H7 (cell line): ENCODE measurements around the gene WDR93. TPM values are rescaled to one million over a fixed set of nuclear protein-coding genes. Genes with fewer than 3 reads are reported as not detected.
A peak's percentile ranks its signal among the peaks of the same experiment; 100 is the strongest.

Experiments
- DNase-seq: peaks from one replicate; pipeline ENCODE4 v3.0.0; 2012
- H3K27me3 ChIP-seq: 2 replicates; pipeline ENCODE4 v1.6.0; 2011; ENCODE audit warnings: mild to moderate bottlenecking, low read length; ENCODE audit not compliant: control insufficient read depth, insufficient read depth
- H3K36me3 ChIP-seq: replicated peaks from 2 replicates; pipeline ENCODE4 v1.5.1; 2011; ENCODE audit warnings: low read length; ENCODE audit not compliant: control insufficient read depth, insufficient read depth
- H3K4me3 ChIP-seq: 2 replicates; pipeline ENCODE4 v1.5.1; 2011; ENCODE audit warnings: low read depth, mild to moderate bottlenecking, control low read depth, low read length, moderate library complexity; ENCODE audit not compliant: insufficient read depth
- total RNA-seq: library from RNA; depleted of rRNA; stranded (reverse); fragments of >200 nt; shearing (Covaris generic); gene quantifications from 2 replicates; pipeline ENCODE4 v1.2.3, GENCODE V29; 2014; rRNA removed

The WDR93 gene
- not detected in 2 replicates for total RNA-seq

DNA sequence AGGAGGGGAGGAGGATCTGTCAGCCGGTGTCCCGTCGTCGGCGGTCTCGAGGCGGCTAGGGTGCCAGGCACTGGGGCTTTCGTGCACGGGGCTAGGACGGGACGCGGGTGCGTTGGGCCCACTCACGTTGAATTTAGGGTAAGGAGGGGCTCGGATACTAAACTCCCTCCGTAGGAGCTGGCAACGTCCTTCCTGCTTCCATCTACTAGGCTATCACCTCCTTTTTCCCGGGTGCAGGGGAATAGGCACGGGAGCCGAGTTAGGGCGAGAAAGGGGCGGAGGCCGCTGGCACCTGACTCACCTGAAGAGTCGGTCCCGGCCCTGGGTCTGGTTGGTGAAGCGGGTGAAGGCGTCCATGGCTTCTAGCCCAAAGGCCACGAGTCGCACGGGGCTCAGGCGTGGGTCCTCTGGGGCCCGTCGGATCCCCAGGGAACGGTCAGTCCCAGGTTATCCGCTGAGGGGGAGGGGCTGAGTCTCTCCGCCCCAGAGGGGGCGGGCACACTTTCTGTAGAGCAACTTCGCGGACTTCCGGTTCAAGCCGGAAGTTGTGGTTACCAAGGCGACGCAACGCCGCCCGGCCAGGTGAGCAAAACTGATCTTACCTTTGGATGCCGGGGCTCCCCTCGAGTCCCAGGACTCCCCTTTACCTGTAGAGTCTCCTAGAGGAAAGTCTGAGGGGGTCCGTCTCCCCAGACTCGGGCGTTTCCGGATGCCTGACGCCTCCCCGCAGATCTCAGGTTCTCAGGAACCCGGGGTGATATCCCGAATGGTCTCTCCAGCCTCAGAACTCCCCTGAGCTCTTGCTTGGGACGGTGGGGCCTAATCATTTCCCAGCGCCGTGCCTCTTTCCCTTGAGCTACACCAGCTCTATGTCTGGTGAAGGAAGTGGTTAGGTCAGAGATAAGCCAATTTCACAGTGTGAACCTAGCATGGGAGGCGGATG, at the start of gene WDR93, which contains the start of gene PEX11A:
WDR93 (plus strand) TSS at position 536 of the 943 bp plus-strand sequence. CDS start 10,936 bp downstream, outside the sequence.
PEX11A (minus strand) TSS at position 479 of the 943 bp plus-strand sequence; CDS start at position 357, 122 bp downstream.
- H3K27me3 ChIP-seq: no peaks in the 10 kb centered on the region; the same call in 1 of the 2 replicates

DNA sequence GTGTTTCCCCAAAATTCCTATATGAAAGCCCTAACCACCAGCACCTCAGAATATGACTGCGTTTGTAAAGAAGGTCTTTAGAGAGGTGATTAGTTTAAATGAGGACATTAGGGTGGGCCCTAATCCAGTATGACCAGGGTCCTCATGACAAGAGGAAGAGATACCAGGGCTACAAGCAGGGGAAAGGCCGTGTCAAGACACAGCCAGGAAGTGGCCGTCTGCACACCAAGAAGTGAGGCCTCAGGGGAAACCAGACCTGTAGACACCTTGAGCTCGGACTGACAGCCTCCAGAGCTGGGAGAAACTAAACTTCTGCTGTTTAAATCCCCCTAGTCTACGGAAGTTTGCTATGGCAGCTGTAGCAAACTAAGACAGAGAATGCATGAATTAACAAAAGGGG, 49.6 kb upstream of the WDR93 start:
- peaks cover 10% of the 10 kb centered on the region for H3K36me3 ChIP-seq
- H3K4me3 ChIP-seq: no peak overlapping the region
- H3K27me3 ChIP-seq: no peaks in the 10 kb centered on the region
- DNase-seq: no peak

More for the DNA sequence above, at the start of gene WDR93, which contains the start of gene PEX11A:
- Histone ChIP-seq H3K4me3 (peak within 1 kb of the TSS; percentile 73), H3K36me3 (no peaks in the 10 kb centered on the region)
- DNase-seq: peak; percentile 93

DNA sequence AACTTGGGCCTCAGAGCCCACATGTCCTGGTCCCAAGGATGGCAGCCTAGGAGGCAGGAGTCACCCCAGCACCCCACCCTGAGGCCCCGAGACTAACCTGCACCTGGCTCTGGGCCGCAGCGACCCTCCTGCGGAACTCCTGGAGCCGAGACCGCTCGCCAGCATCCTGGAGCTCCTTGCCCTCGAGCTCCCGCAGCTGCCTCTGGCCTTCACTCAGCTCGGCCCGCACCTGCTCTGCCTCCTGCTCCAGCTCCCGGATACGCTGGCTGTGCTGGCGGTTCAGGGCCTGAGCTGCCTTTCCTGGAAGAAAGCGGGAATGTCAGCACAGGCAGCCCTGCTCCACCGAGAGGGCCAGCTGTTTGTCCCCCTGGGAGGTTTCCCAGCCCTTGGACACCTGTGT, 48.5 kb upstream of the WDR93 start:
- DNase-seq: no peak
- H3K4me3 ChIP-seq: no peak overlapping the region

DNA sequence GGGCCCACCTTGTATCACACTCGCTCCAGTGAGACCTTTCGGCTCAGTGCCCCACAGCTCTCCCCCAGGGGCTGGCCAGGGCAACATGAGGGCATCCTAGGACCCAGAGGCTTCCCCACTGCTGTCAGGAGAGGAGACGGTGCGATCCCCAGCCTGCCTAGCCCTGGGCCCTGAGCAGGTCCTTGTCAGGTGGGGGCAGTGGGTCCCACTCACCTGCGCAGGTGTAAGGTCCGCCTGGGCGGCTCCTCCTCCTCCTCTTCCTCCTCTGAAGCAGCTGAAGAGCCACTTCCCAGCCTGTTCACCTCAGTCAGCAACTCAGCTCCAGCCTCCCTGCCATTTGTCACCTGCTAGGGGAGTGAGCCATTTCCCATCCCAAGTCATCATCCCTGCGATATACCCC, 44.9 kb upstream of the WDR93 start:
- H3K27me3 ChIP-seq: no peaks in the 10 kb centered on the region

More for the DNA sequence above, 48.5 kb upstream of the WDR93 start:
- no peaks in the 10 kb centered on the region for H3K27me3 ChIP-seq
- H3K36me3 ChIP-seq: peaks cover 12% of the 10 kb centered on the region

DNA sequence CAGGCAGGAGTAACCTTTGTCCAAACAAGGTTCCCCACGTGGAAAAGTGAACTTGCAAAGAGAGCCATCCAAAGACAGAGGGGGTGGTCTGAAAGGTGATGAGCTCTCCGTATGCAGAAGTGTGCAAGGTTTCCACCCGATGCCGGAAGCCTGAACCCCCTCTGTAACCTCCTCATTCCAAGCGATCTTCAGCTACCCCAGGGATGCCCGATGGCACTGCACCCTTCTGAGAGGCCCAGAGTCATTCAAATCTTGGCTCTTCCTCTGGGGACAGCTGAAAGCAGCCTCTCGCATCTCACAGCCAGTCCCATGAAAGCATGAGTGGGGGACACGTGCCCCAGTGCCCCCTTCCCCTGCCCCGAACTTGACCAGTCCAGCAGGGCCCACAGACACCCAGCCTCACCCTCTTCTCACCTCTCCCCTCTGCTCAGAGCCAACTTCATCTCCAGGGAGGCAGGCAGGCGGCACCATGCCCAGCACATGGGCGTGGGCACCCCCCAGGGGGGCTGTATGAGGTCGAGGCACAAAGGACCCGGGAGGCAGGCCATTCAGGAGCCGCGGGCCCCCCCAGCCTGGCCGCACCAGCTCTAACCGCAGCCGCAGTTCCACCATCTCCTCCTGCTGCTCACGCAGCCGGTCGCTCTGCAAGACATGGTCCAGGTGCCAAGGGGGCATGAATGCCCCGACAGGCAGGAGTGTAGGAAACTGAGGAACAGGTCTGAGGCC, 44.0 kb upstream of the WDR93 start:
- no peaks in the 10 kb centered on the region for H3K27me3 ChIP-seq
- no peak for DNase-seq
- peaks cover 11% of the 10 kb centered on the region for H3K36me3 ChIP-seq
- no peak overlapping the region for H3K4me3 ChIP-seq

More for the DNA sequence above, 44.9 kb upstream of the WDR93 start:
- H3K4me3 ChIP-seq: no peak overlapping the region
- H3K36me3 ChIP-seq: peaks cover 12% of the 10 kb centered on the region
- DNase-seq: no peak

DNA sequence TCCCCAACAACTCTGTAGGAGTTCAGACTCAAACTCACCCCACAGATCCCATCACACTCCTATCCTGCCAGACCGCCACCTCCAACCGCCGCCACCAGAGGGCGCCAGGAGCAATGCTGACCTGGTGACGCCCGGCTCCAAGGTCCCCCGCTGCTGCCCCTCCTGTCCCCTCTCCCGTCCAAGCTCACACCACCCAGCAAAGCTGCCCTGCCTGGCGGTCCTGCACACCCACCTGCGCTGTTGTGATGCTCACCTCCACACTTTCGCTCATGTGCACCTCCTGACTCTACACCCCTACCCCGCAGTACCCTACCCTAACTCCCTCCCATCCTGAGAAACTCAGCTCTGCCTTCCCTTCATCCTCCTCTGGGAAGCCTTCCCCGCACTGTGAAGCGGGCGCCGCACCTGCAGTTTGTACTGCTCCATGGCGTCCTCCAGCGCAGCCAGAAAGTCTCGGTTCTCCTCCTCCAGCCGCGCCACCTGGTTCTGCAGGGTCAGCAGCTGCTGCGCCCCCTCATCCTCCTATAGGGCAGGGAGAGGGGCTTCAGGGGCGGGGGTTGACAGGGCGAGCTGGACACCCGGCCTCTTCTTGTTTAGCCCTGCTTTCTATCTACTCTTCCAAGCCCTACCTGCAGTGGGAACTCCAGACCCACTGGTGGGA, 43.3 kb upstream of the WDR93 start:
- Histone ChIP-seq H3K4me3 (no peak overlapping the region; the same call in 1 of the 2 replicates), H3K36me3 (peaks cover 9% of the 10 kb centered on the region), H3K27me3 (no peaks in the 10 kb centered on the region)
- DNase-seq: peak; percentile 97

DNA sequence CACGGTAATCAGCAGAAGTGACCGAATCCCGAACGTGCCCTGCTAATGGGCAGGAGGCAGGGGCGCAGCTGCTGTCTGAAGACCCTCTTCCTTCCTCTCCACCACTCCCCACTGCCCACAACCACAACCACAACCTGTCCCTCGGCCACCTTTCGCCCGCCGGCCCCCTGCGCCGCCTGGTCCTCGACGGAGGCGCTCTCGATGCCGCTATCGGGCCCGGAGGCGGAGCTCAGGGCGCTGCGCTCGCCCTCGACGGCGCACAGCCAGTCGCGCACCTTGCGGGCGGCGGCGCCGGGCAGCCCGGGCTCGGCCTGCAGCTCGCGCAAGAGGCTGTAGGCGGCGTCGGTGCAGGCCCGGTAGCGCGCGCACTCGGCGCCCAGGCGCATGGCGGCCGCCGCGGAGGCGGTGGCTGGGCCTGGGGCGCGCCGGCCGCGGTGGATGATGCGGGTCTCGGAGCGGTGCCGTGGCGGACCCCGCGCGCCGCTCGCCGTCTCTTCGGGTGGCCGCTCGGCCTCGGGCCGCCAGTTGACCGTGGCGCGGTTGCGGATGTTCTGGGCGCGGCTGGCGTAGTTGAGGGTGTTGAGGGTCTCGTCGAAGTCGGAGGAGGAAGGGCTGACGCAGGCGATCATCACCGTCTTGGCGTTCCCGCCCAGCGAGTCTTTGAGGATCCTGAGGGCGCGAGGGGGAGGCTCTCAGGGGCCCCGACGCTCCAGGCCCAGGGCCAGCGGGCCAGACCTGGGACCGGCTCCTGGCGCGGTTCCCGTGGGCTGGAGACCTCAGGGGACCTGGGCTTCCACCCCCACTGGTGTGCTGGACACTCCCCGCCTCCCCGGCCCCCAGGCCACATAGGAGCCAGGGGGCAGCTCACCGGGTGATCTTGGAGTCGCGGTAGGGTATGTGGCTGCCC, 42.3 kb upstream of the WDR93 start:
- H3K36me3 ChIP-seq: peaks cover 9% of the 10 kb centered on the region
- H3K27me3 ChIP-seq: no peaks in the 10 kb centered on the region
- no peak for DNase-seq
- H3K4me3 ChIP-seq: no peak overlapping the region

DNA sequence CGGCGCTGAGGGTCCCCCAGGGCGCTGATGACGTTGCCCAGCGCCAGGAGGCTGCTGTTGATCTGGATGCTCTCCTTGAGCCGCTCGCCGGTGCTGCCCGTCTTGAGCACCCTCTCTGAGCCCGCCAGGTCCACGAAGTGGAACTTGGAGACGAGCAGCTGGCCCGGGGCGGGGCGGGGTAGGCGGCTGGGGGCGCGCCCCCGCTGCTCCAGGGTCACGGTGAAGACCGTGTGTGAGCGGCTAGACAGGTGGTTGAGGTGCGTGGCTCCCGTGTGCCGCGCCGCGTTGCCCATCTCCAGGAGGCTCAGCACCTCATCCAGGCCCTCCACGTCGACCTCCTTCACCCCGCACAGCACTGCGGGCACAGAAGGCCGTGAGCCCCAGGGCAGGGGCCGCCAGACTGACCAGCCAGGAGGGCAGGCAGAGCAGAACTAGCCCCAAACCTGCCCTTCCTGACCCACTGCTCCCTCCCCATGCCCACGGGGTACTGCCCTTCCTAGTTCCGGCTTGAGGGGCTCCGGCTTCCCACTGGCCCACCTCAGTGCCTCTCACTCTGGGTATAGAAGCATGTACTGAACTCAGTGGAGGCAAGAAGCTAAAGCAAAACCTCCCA, 41.5 kb upstream of the WDR93 start:
- Histone ChIP-seq H3K36me3 (peaks cover 8% of the 10 kb centered on the region), H3K4me3 (no peak overlapping the region), H3K27me3 (no peaks in the 10 kb centered on the region)
- no peak for DNase-seq

DNA sequence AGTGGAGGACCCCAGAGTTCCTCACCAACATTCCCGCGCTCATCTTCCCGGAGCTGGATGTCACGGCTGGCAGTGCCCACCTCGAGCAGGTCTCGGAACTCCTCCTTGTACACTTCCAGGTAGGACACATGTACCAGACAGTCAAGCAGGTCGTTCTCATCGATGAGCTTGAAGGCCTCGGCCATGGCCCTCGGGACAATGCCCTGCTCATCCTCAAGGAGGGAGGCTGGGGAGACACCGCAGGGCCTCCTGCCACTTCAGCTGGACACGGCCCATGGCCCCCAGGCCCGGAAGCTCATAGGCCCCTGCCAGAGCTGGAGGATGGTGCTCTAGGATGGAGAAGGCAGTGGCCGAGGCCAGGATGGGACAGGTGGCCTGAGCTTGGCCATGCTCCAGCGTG, 40.9 kb upstream of the WDR93 start:
- Histone ChIP-seq H3K36me3 (peaks cover 8% of the 10 kb centered on the region), H3K4me3 (no peak overlapping the region), H3K27me3 (peaks cover under 1% of the 10 kb centered on the region; the same call in 1 of the 2 replicates)
- DNase-seq: no peak

DNA sequence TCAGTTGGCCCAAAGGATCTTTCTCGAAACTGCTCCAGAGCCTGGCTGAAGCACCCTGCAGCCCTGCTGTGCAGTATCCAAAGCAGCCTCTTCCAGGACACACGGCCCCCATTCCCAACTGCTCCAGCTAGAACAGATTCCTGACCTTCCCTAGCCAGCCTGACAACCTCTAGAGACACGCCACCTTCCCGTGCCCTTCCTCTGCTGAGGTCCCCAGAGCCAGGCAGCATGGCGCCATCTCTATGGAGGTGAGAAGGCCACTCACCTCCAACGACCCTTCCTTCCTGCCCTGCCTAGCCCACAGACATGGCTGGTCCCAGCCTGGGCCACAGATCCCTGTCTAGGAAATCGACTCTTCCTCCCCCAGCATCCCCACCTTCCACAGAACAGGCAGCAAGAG, 38.5 kb upstream of the WDR93 start:
- Histone ChIP-seq H3K36me3 (no peaks in the 10 kb centered on the region), H3K27me3 (peaks cover 3% of the 10 kb centered on the region; the same call in 1 of the 2 replicates), H3K4me3 (no peak overlapping the region)
- DNase-seq: no peak

DNA sequence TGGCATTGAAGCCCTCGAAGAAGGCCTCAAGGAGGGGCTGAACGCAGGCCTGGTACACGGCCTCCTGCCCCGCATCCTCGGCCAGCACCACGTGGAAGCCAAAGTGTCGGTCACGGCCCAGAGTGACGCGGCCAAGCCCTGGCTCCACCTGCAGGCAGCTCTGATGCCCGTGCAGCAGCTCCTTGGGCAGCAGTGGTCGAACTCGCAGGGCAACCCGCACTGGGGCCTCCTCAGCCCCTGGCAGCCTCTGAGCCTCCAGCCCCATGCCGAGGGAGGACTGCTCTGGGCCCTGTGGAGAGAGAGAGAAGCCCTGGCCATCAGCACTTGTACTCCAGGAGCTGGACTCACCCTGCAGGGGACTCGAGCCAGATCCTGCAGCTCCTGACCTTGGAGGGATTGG, 37.9 kb upstream of the WDR93 start:
- H3K4me3 ChIP-seq: no peak overlapping the region
- H3K36me3 ChIP-seq: no peaks in the 10 kb centered on the region
- DNase-seq: peak; percentile 62
- H3K27me3 ChIP-seq: peaks cover 3% of the 10 kb centered on the region; the same call in 1 of the 2 replicates

DNA sequence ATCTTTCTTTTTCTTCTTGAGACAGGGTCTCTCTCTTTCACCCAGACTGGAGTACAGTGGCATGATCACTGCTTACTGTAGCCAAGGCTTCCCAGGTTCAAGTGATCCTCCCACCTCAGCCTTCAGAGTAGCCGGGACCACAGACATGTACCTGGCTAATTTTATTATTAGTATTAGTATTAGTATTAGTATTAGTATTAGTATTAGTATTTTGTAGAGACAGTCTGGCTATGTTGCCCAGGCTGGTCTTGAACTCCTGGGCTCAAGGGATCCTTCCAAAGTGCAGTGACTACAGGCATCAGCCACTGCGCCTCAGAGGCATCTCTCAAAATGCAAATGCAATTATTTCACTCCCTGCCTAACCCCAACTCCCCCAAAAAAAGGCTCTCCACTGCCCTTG, 37.0 kb upstream of the WDR93 start:
- no peak for DNase-seq
- H3K27me3 ChIP-seq: peaks cover 3% of the 10 kb centered on the region; the same call in 1 of the 2 replicates
- H3K4me3 ChIP-seq: no peak overlapping the region
- no peaks in the 10 kb centered on the region for H3K36me3 ChIP-seq

DNA sequence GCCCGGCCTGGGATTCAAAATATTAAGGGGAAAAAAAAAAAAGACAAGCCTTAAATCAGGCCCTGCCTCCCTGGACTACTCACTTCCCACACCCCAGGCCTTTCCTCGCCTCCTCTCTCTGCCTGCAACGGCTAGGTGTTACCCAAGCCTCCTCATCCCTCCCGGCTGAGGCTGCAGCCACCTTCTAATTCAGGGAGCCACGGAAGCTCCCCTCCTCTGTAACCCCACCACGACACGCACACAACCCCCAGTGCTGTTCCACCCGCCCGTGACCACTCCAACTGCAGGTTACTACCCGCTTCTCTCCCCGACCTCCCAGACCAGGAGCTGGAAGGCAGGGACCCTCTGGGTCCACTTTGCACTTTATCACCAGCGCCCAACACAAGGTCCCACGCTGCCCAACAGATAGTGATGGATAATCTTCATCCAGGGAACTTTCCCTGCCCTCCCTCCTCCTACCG, 36.3 kb upstream of the WDR93 start:
- H3K36me3 ChIP-seq: no peaks in the 10 kb centered on the region
- peak overlapping the region; percentile 96 for H3K4me3 ChIP-seq
- peaks cover 3% of the 10 kb centered on the region; the same call in 1 of the 2 replicates for H3K27me3 ChIP-seq
- peak; percentile 53 for DNase-seq
